ENCODE data around the gene CFB.
"Not testable (repeated sequence)": the region's sequence is repeated elsewhere in the genome, so short reads cannot be mapped to it uniquely, and the experiment has no call there.

DNA sequence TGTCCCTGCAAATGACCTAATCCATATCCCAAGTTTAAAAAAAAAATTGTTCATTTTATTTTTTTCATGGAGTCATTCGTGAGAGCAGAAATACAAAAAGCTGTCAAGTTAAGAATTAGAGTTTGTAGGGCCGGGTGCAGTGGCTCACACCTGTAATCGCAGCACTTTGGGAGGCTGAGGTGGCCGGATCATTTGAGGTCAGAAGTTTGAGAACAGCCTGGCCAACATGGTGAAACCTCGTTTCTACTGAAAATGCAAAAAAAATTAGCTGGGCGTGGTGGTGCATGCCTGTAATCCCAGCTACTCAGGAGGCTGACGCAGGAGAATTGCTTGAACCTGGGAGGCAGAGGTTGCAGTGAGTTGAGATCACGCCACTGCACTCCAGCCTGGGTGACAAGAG, 39.2 kb upstream of the CFB start:
- not testable (repeated sequence) for TF ChIP-seq CTCF (IDR thresholded peaks at IDR 0.05; ENCODE audit: insufficient read depth, low read depth, low read length); EZH2 (IDR thresholded peaks at IDR 0.05; ENCODE audit: insufficient read depth, low read length)
